ENCODE measurements around the gene HOXA6. TPM values are rescaled to one million over a fixed set of nuclear protein-coding genes. Genes with fewer than 3 reads are reported as not detected.
A peak's percentile ranks its signal among the peaks of the same experiment; 100 is the strongest.

HOXA6 gene
- total RNA-seq, 2 experiments from 2014 or later, result not detected

- no peaks in the 10 kb centered on the region for H3K36me3 Mint-ChIP-seq (ENCODE audit: low read depth)
- no peak within 1 kb of the TSS for H3K27ac Mint-ChIP-seq
- CTCF ChIA-PET, result no interaction called here
- H3K4me3 Mint-ChIP-seq, result peak within 1 kb of the TSS; percentile 32
- DNase-seq, result no peak
- H3K27me3 Mint-ChIP-seq, result peaks cover 64% of the 10 kb centered on the region
- H3K4me1 Mint-ChIP-seq, result peaks cover 9% of the 10 kb centered on the region
- H3K9me3 Mint-ChIP-seq, result no peaks in the 10 kb centered on the region
- POLR2A ChIA-PET, result interaction anchor here (1.4 kb wide), 1 partner anchor 13 kb away, joined by 4 read pairs; no protein-coding TSS in a partner anchor
These were observed 26.6 kb upstream of the HOXA6 start, which contains the start of gene HOXA10 for GRCh38 chr7:27173956-27174873. TSS of gene HOXA10 (minus strand) at chr7:27174320. CDS start at chr7:27174306, 14 bp downstream.

DNA sequence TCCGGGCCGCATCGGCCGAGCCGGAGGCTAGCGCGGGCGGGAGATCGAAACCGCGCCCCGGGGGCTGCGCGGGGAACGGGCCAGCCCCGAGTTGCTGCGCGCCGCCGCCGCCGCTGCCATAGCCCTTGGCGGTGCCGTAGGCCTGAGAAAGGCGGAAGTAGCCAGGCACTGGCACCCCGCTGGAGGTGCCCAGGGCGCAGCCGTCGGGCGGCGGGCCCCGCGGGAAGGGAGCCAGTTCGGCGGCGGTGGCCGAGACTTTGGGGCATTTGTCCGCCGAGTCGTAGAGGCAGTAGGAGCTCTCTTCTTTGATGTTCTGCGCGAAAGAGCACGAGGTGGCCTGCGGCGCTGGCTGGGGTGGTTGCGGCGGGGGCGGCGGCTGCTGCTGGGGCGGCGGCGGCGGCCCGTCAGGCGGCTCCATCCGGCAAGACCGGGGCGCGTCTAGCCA, 26.0 kb upstream of the HOXA6 start:
- no peak for DNase-seq
- ChIA-PET POLR2A (interaction anchor here (1.4 kb wide), 1 partner anchor 14 kb away, joined by 4 read pairs; no protein-coding TSS in a partner anchor), CTCF (interaction anchor here (0.9 kb wide), 1 partner anchor 11 kb away, joined by 3 read pairs; no protein-coding TSS in a partner anchor)
- Mint-ChIP-seq H3K4me1 (peaks cover 10% of the 10 kb centered on the region), H3K27me3 (peaks cover 64% of the 10 kb centered on the region), H3K27ac (no peak overlapping the region), H3K4me3 (no peak overlapping the region), H3K36me3 (ENCODE audit: low read depth) (no peaks in the 10 kb centered on the region), H3K9me3 (no peaks in the 10 kb centered on the region)

DNA sequence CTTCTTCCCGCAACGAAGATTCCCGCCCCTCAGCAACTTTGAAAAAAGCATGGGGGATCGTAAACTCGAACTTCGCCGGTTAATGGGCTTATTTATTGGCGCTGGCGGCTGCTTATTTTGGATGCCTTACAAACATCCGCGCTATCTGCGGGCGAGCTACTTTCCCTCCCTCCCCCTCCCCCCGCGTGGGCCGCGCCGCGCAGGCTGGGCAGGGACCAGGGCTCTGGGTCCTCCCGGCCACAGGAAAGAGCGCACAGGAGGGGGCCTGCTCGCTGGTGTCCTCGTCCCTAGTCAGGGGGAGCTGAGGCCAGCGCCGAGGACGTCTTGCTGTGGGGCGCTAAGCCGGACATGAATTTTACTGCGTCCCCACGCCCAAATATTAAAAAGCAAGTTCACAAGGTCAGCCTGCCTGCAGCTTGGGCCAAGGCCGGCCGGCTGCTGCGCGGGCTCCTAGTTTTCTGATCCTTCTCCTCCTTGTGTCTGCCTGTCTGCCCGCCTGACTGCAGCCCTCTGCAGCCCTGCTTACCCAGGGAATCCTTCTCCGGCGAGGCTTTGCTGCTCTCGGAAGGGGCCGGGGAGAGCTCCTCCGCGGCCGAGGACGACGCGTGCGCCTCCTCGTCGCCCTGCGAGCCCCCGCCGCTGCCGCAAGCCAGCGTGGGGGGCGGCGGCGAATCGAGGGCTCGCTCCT, 25.4 kb upstream of the HOXA6 start:
- H3K9me3 Mint-ChIP-seq, result no peaks in the 10 kb centered on the region
- no peak for DNase-seq
- H3K4me1 Mint-ChIP-seq, result peaks cover 11% of the 10 kb centered on the region
- H3K36me3 Mint-ChIP-seq (ENCODE audit: low read depth), result no peaks in the 10 kb centered on the region
- H3K27me3 Mint-ChIP-seq, result peaks cover 64% of the 10 kb centered on the region
- ChIA-PET POLR2A (interaction anchor here (1.4 to 1.6 kb wide), 2 partner anchors 14 to 24 kb away, joined by 4 to 5 read pairs; no protein-coding TSS in a partner anchor), CTCF (interaction anchor here (0.6 to 0.9 kb wide), 2 partner anchors 11 to 83 kb away, joined by 3 to 5 read pairs; no protein-coding TSS in a partner anchor)
- no peak overlapping the region for H3K27ac Mint-ChIP-seq
- no peak overlapping the region for H3K4me3 Mint-ChIP-seq

GRCh38 chr7:27172315-27172774, 24.8 kb upstream of the HOXA6 start:
- no peaks in the 10 kb centered on the region for H3K36me3 Mint-ChIP-seq (ENCODE audit: low read depth)

GRCh38 chr7:27171637-27172314, 24.2 kb upstream of the HOXA6 start:
- peaks cover 69% of the 10 kb centered on the region for H3K27me3 Mint-ChIP-seq
- no peak for DNase-seq
- H3K36me3 Mint-ChIP-seq (ENCODE audit: low read depth), result no peaks in the 10 kb centered on the region
- H3K27ac Mint-ChIP-seq, result peak overlapping the region; percentile 58
- no peak overlapping the region for H3K4me3 Mint-ChIP-seq
- ChIA-PET CTCF (interaction anchor here (2.2 kb wide), 1 partner anchor 11 kb away, joined by 6 read pairs; no protein-coding TSS in a partner anchor), POLR2A (interaction anchor here (1.0 to 1.6 kb wide), 2 partner anchors 15 to 22 kb away, joined by 3 to 5 read pairs; no protein-coding TSS in a partner anchor)
- H3K4me1 Mint-ChIP-seq, result peaks cover 13% of the 10 kb centered on the region
- H3K9me3 Mint-ChIP-seq, result no peaks in the 10 kb centered on the region

More at GRCh38 chr7:27172315-27172774, 24.8 kb upstream of the HOXA6 start:
- ChIA-PET POLR2A (interaction anchor here (1.0 to 1.6 kb wide), 3 partner anchors 14 to 23 kb away, joined by 3 to 5 read pairs (median 4); no protein-coding TSS in a partner anchor), CTCF (interaction anchor here (2.2 kb wide), 1 partner anchor 11 kb away, joined by 6 read pairs; no protein-coding TSS in a partner anchor)
- peak overlapping the region; percentile 58 for H3K27ac Mint-ChIP-seq
- no peak for DNase-seq
- H3K9me3 Mint-ChIP-seq, result no peaks in the 10 kb centered on the region
- H3K27me3 Mint-ChIP-seq, result peaks cover 64% of the 10 kb centered on the region
- H3K4me3 Mint-ChIP-seq, result no peak overlapping the region
- peaks cover 11% of the 10 kb centered on the region for H3K4me1 Mint-ChIP-seq

GRCh38 chr7:27171325-27171636, 23.7 kb upstream of the HOXA6 start:
- H3K4me1 Mint-ChIP-seq, result peaks cover 13% of the 10 kb centered on the region
- CTCF ChIA-PET, result interaction anchor here (2.2 kb wide), 1 partner anchor 10 kb away, joined by 6 read pairs; no protein-coding TSS in a partner anchor
- H3K27ac Mint-ChIP-seq, result no peak overlapping the region
- peaks cover 69% of the 10 kb centered on the region for H3K27me3 Mint-ChIP-seq
- no peaks in the 10 kb centered on the region for H3K9me3 Mint-ChIP-seq
- POLR2A ChIA-PET, result interaction anchor here (1.0 kb wide), 1 partner anchor 15 kb away, joined by 3 read pairs; no protein-coding TSS in a partner anchor
- H3K4me3 Mint-ChIP-seq, result no peak overlapping the region
- H3K36me3 Mint-ChIP-seq (ENCODE audit: low read depth), result no peaks in the 10 kb centered on the region
- no peak for DNase-seq

DNA sequence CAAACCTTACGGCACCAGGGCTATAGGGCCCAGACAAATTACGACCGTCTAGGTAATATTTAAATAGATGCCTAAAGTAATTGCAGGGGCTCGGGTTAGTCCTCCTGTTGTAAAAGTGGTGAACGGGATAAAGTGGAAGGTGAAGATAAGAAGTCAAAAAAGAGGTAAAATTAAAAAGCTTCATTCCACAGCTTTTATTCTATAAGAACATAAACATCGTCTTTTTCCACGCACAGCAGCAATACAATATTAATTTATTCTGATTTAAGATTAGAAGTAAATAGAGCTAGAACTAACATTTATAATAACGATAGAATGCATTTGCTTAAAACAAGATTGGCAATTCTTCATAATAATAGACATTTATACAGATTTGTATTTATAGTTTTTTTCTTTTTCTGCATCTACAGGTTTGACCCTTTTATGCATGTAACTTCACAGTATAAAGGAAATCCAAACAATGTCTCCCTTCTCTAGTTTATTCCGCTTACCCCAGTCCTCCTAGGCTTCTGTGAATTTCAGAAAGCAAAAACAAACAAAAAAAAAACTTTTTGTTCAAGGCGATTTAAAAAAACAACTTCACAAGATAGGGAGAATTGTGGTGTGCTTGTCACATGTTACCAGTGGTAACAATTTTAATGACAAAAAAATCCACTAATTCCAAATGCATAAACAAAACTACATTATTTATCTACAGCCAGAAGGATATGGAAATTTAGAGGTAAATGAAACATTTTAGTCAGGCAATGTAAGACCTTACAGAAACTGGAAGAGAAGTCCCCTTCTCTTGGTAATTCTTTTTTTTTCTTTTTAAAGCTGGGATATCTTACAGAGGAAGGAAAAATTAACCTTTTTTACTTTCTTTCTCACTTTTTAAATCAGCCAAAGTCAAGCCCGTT, 23.1 kb upstream of the HOXA6 start:
- CTCF ChIA-PET, result interaction anchor here (0.9 to 2.2 kb wide), 2 partner anchors 10 to 20 kb away, joined by 3 to 6 read pairs; no protein-coding TSS in a partner anchor
- H3K4me1 Mint-ChIP-seq, result peaks cover 13% of the 10 kb centered on the region

DNA sequence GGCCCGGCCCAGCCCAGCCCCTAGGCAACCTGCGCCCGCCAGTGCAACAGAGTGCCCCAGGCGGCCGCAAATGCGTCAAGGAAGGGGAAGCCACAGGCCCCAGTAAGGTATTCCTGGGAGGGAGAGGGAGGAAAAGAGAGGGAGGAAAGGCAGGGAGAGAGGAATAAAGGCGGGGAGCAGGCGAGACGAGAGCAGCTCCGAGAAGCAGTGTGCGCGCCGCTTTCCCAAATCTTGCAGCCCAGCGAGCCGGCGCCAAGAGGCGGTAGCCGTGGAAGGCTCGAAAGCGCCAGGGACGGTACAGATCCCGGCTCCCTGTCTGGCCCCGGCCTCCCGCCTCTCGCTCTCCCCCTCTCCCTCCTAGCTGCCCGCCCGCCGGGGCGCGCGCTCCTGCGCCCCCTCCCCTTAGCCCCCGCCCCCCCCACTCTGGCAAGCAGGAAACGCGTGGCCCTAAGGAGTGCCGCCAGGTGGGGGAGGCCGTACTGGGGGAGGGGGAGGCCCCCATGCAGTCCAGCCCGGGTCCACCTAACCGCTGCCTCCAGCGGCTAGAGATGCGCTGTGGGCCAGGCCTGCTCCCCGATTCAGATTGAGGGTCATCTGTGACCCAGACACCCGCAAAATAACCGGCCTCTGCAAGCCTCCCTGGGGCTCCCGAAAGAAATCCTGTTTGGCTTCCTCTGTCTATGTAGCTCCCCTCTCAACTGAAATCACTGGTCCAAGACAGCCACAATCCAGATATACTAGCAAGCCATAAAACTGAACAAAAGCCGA, 22.3 kb upstream of the HOXA6 start:
- POLR2A ChIA-PET, result no interaction called here
- CTCF ChIA-PET, result interaction anchor here (0.9 to 2.2 kb wide), 2 partner anchors 9 to 19 kb away, joined by 3 to 6 read pairs; no protein-coding TSS in a partner anchor
- Mint-ChIP-seq H3K4me1 (peaks cover 15% of the 10 kb centered on the region), H3K9me3 (no peaks in the 10 kb centered on the region), H3K36me3 (ENCODE audit: low read depth) (no peaks in the 10 kb centered on the region), H3K4me3 (no peak overlapping the region), H3K27me3 (peaks cover 71% of the 10 kb centered on the region), H3K27ac (no peak overlapping the region)
- DNase-seq, result no peak

More for the DNA sequence above, 23.1 kb upstream of the HOXA6 start:
- no peaks in the 10 kb centered on the region for H3K9me3 Mint-ChIP-seq
- H3K4me3 Mint-ChIP-seq, result no peak overlapping the region
- POLR2A ChIA-PET, result no interaction called here
- no peaks in the 10 kb centered on the region for H3K36me3 Mint-ChIP-seq (ENCODE audit: low read depth)
- no peak overlapping the region for H3K27ac Mint-ChIP-seq
- no peak for DNase-seq
- peaks cover 73% of the 10 kb centered on the region for H3K27me3 Mint-ChIP-seq

- CTCF ChIA-PET, result interaction anchor here (0.7 to 1.5 kb wide), 2 partner anchors 12 to 76 kb away, joined by 3 to 5 read pairs; no protein-coding TSS in a partner anchor
- DNase-seq, result no peak
- Mint-ChIP-seq H3K36me3 (ENCODE audit: low read depth) (no peaks in the 10 kb centered on the region), H3K4me1 (peaks cover 17% of the 10 kb centered on the region), H3K4me3 (peak overlapping the region; percentile 3), H3K9me3 (no peaks in the 10 kb centered on the region), H3K27me3 (peaks cover 78% of the 10 kb centered on the region), H3K27ac (peak overlapping the region; percentile 2)
- POLR2A ChIA-PET, result interaction anchor here (1.5 kb wide), 1 partner anchor 11 kb away, joined by 3 read pairs; no protein-coding TSS in a partner anchor
These were observed 20.8 kb upstream of the HOXA6 start for GRCh38 chr7:27168265-27168947.

DNA sequence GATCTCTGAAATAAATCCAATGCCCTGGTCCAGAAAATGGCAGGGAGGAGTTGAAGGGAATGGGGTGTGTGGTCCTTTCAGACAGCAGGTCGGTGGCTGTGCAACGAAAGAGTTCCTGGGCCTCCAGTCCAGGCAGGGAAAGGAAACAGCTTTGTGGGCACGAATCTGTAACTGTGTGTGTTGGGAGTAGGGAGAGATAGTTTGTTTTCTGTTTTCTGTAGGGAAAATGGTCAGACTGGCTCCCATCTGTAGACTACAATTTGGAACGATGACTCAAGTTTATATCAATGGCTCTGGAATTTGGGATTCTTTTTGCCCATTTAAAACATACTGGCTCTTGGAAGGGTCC, 20.3 kb upstream of the HOXA6 start:
- no peaks in the 10 kb centered on the region for H3K36me3 Mint-ChIP-seq (ENCODE audit: low read depth)
- no peaks in the 10 kb centered on the region for H3K9me3 Mint-ChIP-seq
- H3K27ac Mint-ChIP-seq, result no peak overlapping the region
- ChIA-PET POLR2A (interaction anchor here (0.6 to 1.5 kb wide), 2 partner anchors 12 to 21 kb away, joined by 3 read pairs; no protein-coding TSS in a partner anchor), CTCF (interaction anchor here (1.5 kb wide), 1 partner anchor 12 kb away, joined by 5 read pairs; no protein-coding TSS in a partner anchor)
- peaks cover 17% of the 10 kb centered on the region for H3K4me1 Mint-ChIP-seq
- peaks cover 82% of the 10 kb centered on the region for H3K27me3 Mint-ChIP-seq
- H3K4me3 Mint-ChIP-seq, result no peak overlapping the region
- no peak for DNase-seq

Data from activated CD4-positive, alpha-beta memory T cell treated with anti-CD3 and anti-CD28 coated beads, Interleukin-2, amount 10 ng/mL, durations not matched to agents 7 days and 5 days (primary cell).